Neural progenitor cell (in vitro differentiated cells): Measurements from ENCODE around the gene CD44.

ENCODE experiments used
- EZH2 ChIP-seq: fragments of 200-600 bp; sonication (generic); IDR thresholded peaks from 2 replicates; pipeline ENCODE4 v1.6.1; 2017; ENCODE audit warnings: antibody characterized with exemption, mild to moderate bottlenecking, moderate library complexity
- EZH2phosphoT487 ChIP-seq: fragments of 200-600 bp; sonication (generic); IDR thresholded peaks from 2 replicates; pipeline ENCODE4 v1.6.1; 2017; ENCODE audit warnings: antibody characterized with exemption
- TF ChIP-seq, protein P1 (sequence below): fragments of 200-600 bp; sonication (generic); IDR thresholded peaks from 2 replicates; pipeline ENCODE4 v1.5.1; 2017; ENCODE audit warnings: antibody characterized with exemption, mild to moderate bottlenecking

DNA sequence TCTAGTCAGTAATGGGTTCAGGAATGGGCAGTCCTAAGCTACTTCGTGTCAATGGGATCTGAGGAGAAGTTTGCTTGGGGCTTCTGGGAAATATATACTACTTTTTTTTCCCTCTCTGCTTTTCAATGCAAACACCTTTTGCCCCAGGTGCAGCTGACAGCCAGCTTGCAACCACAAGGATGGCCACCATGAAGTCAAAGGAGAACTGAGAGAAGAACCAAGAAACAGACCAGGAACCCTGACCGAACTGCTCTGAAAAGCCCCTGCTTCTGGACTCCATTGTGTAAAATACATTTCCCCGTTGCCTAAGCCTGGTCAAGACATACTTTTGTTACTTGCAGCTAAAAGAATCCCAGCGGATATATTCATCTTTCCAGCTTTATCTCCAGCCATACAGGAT is 20.1 kb upstream of the CD44 start:
- TF ChIP-seq, protein P1, sequence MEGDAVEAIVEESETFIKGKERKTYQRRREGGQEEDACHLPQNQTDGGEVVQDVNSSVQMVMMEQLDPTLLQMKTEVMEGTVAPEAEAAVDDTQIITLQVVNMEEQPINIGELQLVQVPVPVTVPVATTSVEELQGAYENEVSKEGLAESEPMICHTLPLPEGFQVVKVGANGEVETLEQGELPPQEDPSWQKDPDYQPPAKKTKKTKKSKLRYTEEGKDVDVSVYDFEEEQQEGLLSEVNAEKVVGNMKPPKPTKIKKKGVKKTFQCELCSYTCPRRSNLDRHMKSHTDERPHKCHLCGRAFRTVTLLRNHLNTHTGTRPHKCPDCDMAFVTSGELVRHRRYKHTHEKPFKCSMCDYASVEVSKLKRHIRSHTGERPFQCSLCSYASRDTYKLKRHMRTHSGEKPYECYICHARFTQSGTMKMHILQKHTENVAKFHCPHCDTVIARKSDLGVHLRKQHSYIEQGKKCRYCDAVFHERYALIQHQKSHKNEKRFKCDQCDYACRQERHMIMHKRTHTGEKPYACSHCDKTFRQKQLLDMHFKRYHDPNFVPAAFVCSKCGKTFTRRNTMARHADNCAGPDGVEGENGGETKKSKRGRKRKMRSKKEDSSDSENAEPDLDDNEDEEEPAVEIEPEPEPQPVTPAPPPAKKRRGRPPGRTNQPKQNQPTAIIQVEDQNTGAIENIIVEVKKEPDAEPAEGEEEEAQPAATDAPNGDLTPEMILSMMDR, result no peak
- no peak for TF ChIP-seq EZH2phosphoT487
- TF ChIP-seq EZH2, result no peak
